Measurements from ENCODE around the gene SKIC8.

Gene SKIC8

GRCh38 chr15:78301828-78302227 lies 2.4 kb upstream of the SKIC8 start:
- TF ChIP-seq YY1 (IDR thresholded peaks at IDR 0.05; ENCODE audit: low read depth): no peak
- TF ChIP-seq NFIC (IDR thresholded peaks at IDR 0.05): no peak
- no peak for TF ChIP-seq RAD21 (IDR thresholded peaks at IDR 0.05; ENCODE audit: low read depth)
- no peak for TF ChIP-seq TAF1 (IDR thresholded peaks at IDR 0.05; ENCODE audit: low read depth)
- no peak for TF ChIP-seq REST (IDR thresholded peaks at IDR 0.05; ENCODE audit: low read depth)
- TF ChIP-seq EGR1 (IDR thresholded peaks at IDR 0.05): no peak

DNA sequence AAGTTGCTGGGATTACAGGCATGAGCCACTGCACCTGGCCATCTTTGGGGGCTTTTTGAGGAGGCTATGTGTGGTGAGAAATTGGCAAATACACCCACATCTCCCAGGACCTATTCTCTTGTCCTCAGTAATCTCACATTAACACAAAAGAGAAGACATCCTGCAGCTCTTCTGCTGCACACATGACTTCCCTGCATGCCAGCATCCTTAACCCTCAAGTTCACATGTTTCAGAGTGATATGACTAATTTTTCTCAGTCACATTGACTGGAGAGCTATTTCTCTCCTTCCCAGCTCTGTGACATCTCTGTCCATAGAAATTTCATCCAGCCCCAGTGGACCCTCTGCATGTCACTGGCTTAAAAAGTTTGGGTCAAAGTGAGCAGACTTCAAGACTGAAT lies 1.9 kb upstream of the SKIC8 start:
- TF ChIP-seq TEAD4 (IDR thresholded peaks at IDR 0.05): no peak
- no peak for TF ChIP-seq RAD21 (IDR thresholded peaks at IDR 0.05; ENCODE audit: low read depth)
- TF ChIP-seq EP300 (IDR thresholded peaks at IDR 0.05; ENCODE audit: borderline replicate concordance): no peak
- TF ChIP-seq EGR1 (IDR thresholded peaks at IDR 0.05): no peak
- TF ChIP-seq FOXM1 (IDR thresholded peaks at IDR 0.05; ENCODE audit: borderline replicate concordance, low read depth): no peak
- no peak for TF ChIP-seq CREB1 (IDR thresholded peaks at IDR 0.05; ENCODE audit: low read depth)
- no peak for TF ChIP-seq REST (IDR thresholded peaks at IDR 0.05; ENCODE audit: low read depth)
- no peak for TF ChIP-seq USF1 (IDR thresholded peaks at IDR 0.05)
- TF ChIP-seq NFIC (IDR thresholded peaks at IDR 0.05): no peak
- no peak for TF ChIP-seq YY1 (IDR thresholded peaks at IDR 0.05; ENCODE audit: low read depth)
- TF ChIP-seq CEBPB (IDR thresholded peaks at IDR 0.05): no peak
- no peak for TF ChIP-seq TAF1 (IDR thresholded peaks at IDR 0.05; ENCODE audit: low read depth)
- TF ChIP-seq ZBTB7A (IDR thresholded peaks at IDR 0.05; ENCODE audit: low read depth): no peak
- TF ChIP-seq, protein P1, sequence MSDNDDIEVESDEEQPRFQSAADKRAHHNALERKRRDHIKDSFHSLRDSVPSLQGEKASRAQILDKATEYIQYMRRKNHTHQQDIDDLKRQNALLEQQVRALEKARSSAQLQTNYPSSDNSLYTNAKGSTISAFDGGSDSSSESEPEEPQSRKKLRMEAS (IDR thresholded peaks at IDR 0.05): no peak

DNA sequence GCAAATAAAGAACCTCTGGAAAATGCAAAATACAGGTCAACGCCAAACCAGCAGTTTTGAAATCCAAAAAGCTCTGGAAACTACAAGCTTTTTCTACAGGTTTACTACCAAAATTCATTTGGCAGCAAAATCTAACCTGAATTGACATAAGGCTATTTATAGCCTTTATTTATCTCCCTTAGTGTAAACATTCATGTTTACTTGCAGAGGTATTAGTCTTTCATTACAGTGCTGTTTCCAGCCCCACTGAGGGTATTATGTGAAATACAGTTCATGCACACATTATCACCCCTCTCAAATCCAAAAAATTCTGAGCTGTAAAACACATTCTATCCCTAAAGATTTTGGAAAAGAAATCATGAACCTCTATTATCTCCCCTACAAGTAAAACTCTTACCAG lies 7.2 kb downstream of the SKIC8 start:
- no peak for TF ChIP-seq YY1 (IDR thresholded peaks at IDR 0.05; ENCODE audit: low read depth)
- no peak for TF ChIP-seq FOXM1 (IDR thresholded peaks at IDR 0.05; ENCODE audit: borderline replicate concordance, low read depth)
- TF ChIP-seq USF1 (IDR thresholded peaks at IDR 0.05): no peak
- no peak for TF ChIP-seq RAD21 (IDR thresholded peaks at IDR 0.05; ENCODE audit: low read depth)
- no peak for TF ChIP-seq TEAD4 (IDR thresholded peaks at IDR 0.05)
- no peak for TF ChIP-seq CEBPB (IDR thresholded peaks at IDR 0.05)
- TF ChIP-seq TCF12 (IDR thresholded peaks at IDR 0.05; ENCODE audit: low read depth): no peak
- no peak for TF ChIP-seq CREB1 (IDR thresholded peaks at IDR 0.05; ENCODE audit: low read depth)

DNA sequence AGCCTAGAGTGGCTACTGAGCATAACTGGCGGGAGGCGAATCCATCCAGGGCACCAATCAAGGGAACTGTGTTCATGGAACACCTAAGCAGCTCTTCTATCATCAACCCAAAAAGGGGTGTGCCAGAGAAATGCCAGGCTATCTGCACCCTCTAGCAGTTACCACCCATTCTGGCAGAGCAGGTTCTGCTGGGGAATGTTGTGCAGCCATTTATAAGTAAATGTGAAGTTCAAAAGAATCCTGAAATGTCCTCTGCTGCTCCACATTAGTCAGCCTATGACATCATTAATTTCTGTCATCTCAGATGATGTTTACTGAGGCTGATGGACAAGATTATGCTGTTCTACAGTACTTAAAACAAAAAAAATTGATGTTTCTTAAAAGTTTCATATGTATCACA lies 7.7 kb downstream of the SKIC8 start:
- no peak for TF ChIP-seq EP300 (IDR thresholded peaks at IDR 0.05; ENCODE audit: borderline replicate concordance)
- TF ChIP-seq YY1 (IDR thresholded peaks at IDR 0.05; ENCODE audit: low read depth): no peak
- no peak for TF ChIP-seq NFIC (IDR thresholded peaks at IDR 0.05)
- TF ChIP-seq, protein P1 (IDR thresholded peaks at IDR 0.05): no peak
- TF ChIP-seq CREB1 (IDR thresholded peaks at IDR 0.05; ENCODE audit: low read depth): no peak
- no peak for TF ChIP-seq CEBPB (IDR thresholded peaks at IDR 0.05)
- no peak for TF ChIP-seq FOXM1 (IDR thresholded peaks at IDR 0.05; ENCODE audit: borderline replicate concordance, low read depth)
- no peak for TF ChIP-seq TCF12 (IDR thresholded peaks at IDR 0.05; ENCODE audit: low read depth)
- no peak for TF ChIP-seq TEAD4 (IDR thresholded peaks at IDR 0.05)
- no peak for TF ChIP-seq RAD21 (IDR thresholded peaks at IDR 0.05; ENCODE audit: low read depth)
- TF ChIP-seq EGR1 (IDR thresholded peaks at IDR 0.05): no peak
- TF ChIP-seq TAF1 (IDR thresholded peaks at IDR 0.05; ENCODE audit: low read depth): no peak
- no peak for TF ChIP-seq USF1 (IDR thresholded peaks at IDR 0.05)
- TF ChIP-seq REST (IDR thresholded peaks at IDR 0.05; ENCODE audit: low read depth): no peak
- TF ChIP-seq ZBTB7A (IDR thresholded peaks at IDR 0.05; ENCODE audit: low read depth): no peak

All from Ishikawa (cell line).